Adrenal gland (tissue), 5 donors: Measurements from ENCODE around the gene PLA2G2C.

Source experiments
- POLR2A ChIP-seq, 2 donors: fragments of 450-650 bp; IDR thresholded peaks; one replicate each; pipeline ENCODE4 v1.6.1; 2017; ENCODE audit warnings: antibody characterized with exemption in 2 of 2, mild to moderate bottlenecking in 2 of 2, moderate library complexity in 1 of 2
- TF ChIP-seq, protein P1 (sequence below), 6 experiments: fragments of 450-650 bp in 4 of 6; fragments of 200-600 bp in 2 of 6; sonication (generic) in 1 of 6; IDR thresholded peaks; 1 replicate in 5 of 6; 2 replicates in 1 of 6; pipeline versions ENCODE4 v1.5.1 to v1.8.0; 2016 to 2021; ENCODE audit warnings: antibody characterized with exemption in 6 of 6, mild to moderate bottlenecking in 2 of 6, moderate library complexity in 1 of 6
- donor health status: DM: no; HTN: no; CAD: no.

DNA sequence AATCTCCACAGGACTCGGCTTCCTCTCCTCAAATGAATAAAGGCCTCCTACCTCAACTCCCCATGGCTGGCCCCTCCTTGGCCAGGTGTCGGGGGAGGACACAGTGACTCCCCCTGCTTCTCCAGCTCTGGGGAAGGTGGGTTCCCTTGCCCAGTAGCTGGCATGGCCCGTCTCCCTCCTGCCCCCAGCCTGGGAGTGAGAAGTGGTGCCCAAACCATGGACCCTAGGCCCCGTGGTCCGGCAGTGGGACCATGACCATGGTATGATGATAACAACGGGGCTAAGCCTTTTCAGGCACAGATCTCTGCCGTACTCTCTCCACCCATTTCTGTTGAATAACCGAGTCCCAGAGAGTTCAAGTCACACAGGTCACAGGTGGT, 36.0 kb downstream of the PLA2G2C start:
- TF ChIP-seq, protein P1, sequence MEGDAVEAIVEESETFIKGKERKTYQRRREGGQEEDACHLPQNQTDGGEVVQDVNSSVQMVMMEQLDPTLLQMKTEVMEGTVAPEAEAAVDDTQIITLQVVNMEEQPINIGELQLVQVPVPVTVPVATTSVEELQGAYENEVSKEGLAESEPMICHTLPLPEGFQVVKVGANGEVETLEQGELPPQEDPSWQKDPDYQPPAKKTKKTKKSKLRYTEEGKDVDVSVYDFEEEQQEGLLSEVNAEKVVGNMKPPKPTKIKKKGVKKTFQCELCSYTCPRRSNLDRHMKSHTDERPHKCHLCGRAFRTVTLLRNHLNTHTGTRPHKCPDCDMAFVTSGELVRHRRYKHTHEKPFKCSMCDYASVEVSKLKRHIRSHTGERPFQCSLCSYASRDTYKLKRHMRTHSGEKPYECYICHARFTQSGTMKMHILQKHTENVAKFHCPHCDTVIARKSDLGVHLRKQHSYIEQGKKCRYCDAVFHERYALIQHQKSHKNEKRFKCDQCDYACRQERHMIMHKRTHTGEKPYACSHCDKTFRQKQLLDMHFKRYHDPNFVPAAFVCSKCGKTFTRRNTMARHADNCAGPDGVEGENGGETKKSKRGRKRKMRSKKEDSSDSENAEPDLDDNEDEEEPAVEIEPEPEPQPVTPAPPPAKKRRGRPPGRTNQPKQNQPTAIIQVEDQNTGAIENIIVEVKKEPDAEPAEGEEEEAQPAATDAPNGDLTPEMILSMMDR (IDR thresholded peaks at IDR 0.05) = no peak
- TF ChIP-seq POLR2A (IDR thresholded peaks at IDR 0.05) = no peak
